ENCODE measurements around the gene ASTN2.

GRCh38 chr9:116628716-116629115 is 786.1 kb downstream of the ASTN2 start:
- TF ChIP-seq RAD21 (IDR thresholded peaks at IDR 0.05) (no peak), CTCF (IDR thresholded peaks at IDR 0.05; ENCODE audit: low read depth, low read length, missing input control) (no peak), SP1 (IDR thresholded peaks at IDR 0.05) (no peak)

Measured in liver (tissue), 3 donors.